GM18907 (cell line): Measurements from ENCODE around the gene CNOT2.

Experiments used
- ATAC-seq: cut with Tn5 transposase; IDR thresholded peaks from one replicate; pipeline ENCODE4 v1.9.1; 2021; ENCODE audit warnings: mild to moderate bottlenecking, moderate library complexity; ENCODE audit not compliant: unreplicated experiment

Gene CNOT2

DNA sequence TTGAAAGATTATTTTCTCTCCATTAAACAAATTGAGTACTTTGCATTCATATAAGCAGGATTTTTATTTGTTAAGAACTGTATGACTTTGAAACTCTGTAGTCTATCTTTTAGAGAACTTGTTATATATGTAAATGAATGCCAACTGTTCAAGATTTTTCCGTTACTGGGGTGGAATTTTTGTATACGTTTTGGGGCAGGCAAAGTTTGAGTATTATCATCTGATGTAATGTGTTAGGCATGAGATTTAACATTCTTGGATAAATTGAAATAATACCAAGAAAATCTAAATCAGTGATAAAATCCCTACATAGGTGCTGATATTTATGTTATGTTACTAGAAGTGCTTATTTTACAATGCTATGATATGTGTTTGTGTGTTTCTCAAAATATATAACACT lies 8.4 kb downstream of the CNOT2 start:
- no peak for ATAC-seq

- no peak for ATAC-seq
Observed at GRCh38 chr12:70252832-70253231, 9.6 kb downstream of the CNOT2 start.

DNA sequence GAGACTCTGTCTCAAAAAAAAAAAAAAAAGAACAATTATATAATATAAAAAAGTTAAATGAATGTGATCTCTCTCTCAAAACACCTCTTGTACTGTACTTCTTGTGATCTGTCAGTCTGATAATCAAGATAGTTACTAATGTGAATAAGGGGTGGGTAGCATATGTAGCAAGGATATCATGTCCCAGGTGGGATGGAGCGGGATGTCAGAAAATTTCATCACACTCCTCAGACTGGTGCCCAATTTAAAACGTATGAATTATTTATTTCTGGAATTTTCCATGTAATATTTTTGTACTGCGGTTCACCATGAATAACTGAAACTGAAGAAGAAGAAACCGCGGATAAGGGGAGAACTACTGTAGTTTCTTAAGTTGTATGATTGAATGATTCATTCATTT lies 11.0 kb downstream of the CNOT2 start:
- no peak for ATAC-seq

GRCh38 chr12:70254846-70255245 lies 11.6 kb downstream of the CNOT2 start:
- ATAC-seq: no peak

GRCh38 chr12:70255311-70255710 lies 12.1 kb downstream of the CNOT2 start:
- ATAC-seq: no peak

DNA sequence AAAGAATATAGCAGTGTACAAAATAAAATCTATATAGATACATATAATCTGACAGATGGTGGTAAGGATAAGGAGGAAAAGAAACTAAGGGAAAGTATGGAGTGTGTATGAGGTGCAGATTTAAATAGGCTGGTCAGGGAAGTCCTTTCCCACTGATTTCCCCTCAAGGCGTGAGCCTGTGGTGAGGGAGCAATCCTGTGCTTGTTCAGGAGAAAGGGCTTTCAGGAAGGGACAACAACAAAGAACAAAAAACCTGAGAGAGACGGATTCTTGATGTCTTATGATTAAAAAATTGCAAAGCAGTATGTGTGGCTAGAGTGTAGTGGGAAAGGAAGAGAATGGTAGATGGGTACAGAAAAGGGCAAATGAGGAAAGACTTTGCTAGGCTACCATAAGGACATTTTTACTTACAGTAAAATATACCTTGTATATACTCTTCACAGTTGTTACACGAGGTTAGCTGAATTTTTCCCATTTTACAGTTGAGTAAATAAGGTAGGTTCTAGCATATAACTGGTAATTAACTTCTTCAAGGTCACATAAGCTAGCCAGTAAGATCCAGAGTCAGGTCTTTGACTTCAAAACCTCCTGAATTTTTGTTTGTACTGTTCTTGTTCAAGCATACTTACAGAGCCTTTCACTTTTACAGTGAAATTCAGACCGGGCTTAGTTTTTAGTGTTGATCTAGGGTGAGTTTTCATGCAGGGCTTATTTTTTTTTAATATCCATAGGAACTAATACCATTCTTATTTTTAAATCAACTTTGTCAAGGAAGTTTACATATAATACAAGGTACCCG lies 15.6 kb downstream of the CNOT2 start:
- no peak for ATAC-seq

- ATAC-seq: no peak
Observed at GRCh38 chr12:70260646-70261045, 17.4 kb downstream of the CNOT2 start.

DNA sequence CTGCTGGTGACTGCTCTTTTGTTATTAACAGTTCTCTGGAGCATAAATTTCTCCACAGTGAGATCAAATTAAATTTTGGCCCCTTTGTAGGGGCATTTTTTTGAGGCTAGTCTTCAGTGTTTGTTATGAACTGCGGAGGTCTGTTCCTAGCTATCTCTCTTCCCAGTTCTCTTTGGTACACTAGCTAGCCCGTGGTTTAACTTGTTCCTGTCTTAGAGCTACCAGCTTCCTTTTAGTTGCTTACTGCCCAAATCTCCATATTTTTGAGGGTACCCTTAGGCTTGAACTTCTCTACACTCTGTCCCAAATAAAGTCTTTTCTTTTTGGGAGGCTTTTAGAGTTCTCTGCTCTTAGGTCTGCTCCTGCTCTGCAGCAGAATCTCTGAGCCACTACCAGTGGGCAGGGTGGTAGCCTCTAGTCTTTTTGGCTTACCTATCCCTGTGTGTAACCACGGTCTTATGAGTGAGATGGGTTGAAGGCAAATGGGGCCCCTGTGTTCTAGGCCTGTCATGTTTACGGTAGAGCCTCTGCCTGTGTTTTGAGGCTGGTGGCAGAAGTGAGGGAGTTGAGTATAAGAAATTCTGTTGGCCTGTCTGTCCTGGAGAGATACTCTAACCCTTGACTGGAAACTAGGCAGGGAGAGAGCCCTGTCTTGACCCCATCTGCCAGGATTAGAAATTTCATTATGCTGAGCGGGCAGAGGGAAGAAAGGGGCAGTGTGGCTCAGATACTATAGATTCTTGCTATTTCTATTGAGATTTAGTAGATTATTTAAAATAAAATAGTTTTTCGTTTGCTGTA lies 21.0 kb downstream of the CNOT2 start:
- no peak for ATAC-seq

- ATAC-seq: no peak
Observed at GRCh38 chr12:70265132-70265531, 21.9 kb downstream of the CNOT2 start.

GRCh38 chr12:70267550-70267949 lies 24.3 kb downstream of the CNOT2 start:
- ATAC-seq: no peak

DNA sequence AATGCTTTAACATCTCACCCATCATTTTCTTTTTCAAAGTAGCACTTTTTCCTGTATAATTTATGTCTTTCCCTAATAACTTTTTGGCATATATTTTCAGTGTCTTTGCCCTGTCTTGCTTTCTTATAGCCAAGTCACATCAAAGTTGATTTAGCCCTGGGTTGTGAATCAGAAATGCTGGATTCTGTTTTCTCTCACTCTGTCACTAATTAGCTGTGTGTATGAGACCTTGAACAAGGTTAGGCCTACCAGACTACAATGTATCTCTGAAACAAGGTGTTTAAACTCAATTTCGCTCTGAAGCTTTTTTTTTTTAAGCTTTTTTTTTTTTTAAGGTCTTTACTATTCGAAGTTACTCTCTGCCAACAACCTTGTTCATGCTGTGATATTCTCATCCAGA lies 25.7 kb downstream of the CNOT2 start:
- ATAC-seq: no peak

DNA sequence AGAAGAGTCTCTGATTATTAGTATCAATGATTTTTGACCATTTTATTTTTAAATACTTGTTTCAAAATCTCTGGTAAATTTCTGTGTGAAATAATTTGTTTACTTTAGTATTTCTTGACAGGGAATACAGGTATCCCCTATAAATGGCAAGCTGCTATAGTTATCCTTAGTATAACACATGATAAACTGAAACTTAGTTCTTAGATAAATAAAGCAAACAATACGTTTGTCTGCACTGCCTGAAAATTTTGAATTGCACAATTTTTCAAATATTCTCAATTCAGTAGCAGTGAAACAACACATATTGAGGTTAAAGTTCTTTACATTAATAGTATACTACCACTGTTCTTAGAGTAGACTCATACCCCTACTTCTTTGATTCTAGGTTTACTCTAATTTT lies 26.9 kb downstream of the CNOT2 start:
- ATAC-seq: no peak

- ATAC-seq: no peak
Observed at GRCh38 chr12:70271025-70271424, 27.8 kb downstream of the CNOT2 start.

- no peak for ATAC-seq
Observed at GRCh38 chr12:70272510-70272909, 29.3 kb downstream of the CNOT2 start.

DNA sequence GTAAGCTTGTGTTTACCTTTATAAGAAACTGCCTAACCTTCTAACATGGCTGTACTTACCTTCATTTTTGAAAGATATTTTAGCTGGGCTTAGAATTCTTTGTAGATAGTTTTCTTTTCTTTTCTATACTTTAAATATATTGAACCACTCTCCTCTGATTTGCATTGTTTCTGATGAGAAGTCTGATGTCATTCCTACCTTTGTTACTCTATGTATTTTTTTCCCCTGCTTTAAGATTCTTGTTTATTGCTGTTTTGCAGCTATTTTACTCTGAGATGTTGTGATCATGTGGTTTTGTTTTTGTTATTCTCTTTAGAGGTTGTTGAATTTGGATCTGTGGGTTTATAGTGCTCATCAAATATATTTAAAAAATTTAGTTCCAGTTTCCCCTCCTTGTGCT lies 31.8 kb downstream of the CNOT2 start:
- no peak for ATAC-seq

DNA sequence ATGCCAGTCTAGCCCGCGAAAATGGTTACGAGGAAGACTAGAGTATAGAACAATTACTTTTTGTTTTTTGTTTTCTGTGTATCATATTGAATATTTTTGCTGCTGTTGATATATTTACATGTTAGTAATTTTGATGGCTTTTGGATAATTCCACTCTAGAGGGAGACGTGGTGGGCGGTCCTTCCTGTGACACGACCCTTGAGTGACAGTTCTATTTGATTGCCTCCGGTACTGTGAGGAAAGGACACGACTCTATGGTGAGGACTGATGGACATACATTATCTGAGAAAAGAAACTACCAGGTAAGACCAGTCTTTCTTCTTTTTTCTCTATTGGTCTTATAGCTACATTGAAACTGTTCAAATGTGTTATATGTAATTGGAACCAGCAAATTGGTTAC lies 34.7 kb downstream of the CNOT2 start:
- ATAC-seq: no peak

GRCh38 chr12:70278945-70279344 lies 35.7 kb downstream of the CNOT2 start:
- ATAC-seq: no peak

DNA sequence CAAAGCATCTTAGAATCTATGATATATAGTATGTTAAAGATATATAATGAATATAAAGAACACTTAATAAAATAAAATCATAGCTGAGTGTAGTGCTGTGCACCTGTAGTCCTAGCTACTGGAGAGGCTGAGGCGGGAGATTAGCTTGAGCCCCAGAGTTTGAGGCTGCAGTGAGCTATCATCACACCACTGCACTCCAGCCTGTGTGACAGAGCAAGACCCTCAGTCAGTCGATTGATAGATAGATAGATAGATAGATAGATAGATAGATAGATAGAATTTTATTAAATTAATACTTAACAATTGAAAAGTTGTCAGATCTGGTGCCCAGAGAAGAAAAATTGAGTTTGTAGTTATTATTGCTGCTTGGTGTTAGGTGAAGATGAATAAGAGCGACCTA lies 40.0 kb downstream of the CNOT2 start:
- ATAC-seq: no peak

GRCh38 chr12:70288817-70289216 lies 45.6 kb downstream of the CNOT2 start:
- ATAC-seq: no peak

DNA sequence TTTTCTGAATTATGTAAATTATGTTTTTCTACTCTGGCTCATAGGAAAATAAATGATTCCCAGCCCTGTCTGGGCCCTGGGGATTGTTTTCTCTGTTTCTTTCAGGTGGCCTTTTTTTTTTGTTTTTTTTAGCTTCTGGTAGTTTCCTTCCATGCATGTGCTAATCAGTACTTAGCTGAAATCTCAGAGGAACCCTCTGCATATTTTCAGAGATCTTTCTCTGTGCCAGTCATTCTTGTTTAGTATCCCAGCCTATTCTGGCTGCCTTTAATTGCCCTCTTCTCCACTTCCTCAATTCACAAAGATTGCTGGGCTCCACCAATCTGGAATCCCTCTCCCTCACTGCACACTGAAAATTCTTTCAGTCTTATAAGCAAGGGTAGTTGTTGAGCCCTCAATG lies 46.9 kb downstream of the CNOT2 start:
- ATAC-seq: peak; percentile 36

DNA sequence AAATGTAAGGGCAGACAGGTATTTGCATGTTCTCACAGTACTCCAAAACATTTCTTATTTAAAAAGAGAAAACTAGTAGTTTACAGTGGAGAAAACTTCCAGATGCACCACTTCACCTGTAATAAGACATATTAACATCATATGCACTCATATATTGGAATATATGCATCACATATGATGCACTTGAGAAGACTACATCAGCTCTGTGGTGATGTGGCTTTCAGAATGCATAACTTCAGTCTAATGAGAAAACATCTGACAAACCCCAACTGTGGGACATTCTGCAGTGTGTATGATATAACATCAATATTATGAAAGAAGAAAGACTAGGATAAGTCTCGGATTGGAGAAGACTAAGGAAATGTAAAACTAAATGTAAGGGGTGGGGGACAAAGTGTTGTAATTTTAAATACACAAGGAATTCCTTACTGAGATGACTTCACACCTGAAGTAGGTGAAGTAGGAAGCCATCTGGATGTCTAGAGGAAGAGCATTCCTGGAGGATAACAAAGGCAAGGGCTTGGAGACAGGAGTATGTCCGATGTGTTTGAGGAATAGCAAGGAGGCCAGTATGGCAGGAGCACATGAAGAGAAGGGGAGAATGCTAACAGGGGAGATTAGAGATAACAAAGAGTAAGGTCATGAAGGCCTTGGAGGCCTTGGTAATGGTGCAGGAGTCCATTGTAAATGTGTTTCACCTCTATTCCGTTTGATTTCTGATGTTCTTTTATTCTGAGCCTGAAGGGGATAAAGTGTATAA lies 49.0 kb downstream of the CNOT2 start:
- no peak for ATAC-seq
